RCC 7860 (cell line): ENCODE measurements around the gene GRID2.
"Not testable (repeated sequence)": the region's sequence is repeated elsewhere in the genome, so short reads cannot be mapped to it uniquely, and the experiment has no call there.

Experiments
- DNase-seq: peaks from one replicate; pipeline ENCODE4 v3.0.0-alpha.2; 2015; ENCODE audit warnings: low spot score
- FAIRE-seq: peaks from 2 replicates; lab custom pipeline; 2012; peaks lifted over from hg19 to GRCh38; lab: Jason Lieb, UNC

Gene GRID2

DNA sequence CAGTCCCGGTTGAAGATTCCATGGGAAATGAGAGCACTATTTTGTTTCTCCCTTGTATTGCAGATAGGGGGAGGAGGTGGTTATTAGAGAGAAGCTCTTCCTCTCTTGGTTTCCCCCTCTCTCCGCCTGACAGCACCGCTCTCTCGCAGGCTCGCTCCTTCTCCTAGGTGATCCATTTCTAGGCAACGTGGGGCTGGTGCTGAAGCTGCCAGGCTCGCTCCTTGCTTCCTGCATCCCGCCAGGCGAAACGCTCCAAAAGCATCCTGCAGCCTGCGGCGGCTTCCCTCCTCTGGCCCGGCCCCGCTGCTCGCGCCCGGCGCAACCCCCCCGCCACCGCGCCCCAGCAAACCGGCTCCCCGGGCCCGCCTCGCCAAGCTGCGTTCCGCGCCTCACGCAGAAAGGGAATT lies at the start of gene GRID2:
Gene GRID2, plus strand, starts transcription at position 346 of the 407 bp plus-strand sequence.
- FAIRE-seq (no peak), DNase-seq (no peak)

DNA sequence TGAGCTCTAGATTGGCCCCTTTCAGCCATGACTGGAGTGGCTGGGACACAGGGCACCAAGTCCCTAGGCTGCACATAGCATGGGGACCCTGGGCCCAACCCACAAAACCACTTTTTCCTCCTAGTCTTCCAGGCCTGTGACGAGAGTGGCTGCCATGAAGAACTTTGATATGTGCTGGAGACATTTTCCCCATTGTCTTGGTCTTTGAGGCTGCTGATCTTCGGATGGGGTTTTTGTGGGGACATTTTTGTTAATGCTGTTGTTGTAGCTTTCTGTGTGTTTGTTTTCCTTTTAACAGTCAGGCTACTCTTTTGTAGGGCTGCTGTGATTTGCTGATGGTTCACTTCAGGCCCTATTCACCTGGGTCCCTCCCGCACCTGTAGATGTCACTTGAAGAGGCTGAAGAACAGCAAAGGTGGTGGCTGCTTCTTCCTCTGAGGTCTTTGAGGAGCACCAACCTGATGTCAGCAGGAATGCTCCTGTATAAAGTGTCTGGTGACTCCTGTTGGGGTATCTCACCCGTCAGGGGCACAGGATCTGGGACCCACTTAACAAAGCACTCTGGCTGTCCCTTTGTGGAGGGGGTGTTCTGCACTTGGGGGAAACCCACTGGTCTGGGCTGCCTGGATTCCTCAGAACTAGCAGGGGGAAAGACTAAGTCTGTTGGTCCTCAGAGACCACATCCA lies 49.6 kb upstream of the GRID2 start:
- no peak for FAIRE-seq
- no peak for DNase-seq

DNA sequence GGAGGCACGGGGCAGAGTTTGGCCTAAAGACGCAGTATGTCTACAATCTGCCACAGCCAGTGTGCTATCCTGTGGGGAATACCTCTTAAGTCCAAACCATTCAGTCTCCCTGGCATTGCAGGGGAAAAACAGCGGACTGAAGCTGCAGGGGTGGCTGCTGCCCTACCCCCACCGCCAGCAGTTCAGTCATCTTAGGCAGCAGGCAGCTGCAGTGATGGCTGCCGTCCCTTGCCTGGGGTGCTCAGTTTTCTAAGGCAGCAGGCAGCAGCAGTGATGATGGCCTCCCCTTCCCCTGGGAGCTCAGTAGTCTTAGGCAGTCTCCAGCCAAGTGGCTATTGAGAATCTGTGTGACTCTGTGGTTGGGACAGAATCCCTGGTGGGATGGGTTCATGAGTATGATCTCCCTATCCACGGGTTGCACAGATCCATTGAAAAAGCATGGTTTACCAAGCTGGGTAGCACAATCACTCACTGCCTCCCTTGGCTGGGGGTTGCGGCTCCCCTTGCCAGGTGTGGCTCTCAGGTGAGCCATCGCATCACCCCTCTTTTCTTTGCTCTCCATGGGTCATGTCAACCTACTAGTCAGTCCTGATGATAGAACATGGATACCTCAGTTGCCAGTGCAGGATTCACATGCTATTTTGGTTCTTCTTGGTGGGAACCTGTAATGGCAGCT lies 48.9 kb upstream of the GRID2 start:
- DNase-seq (no peak), FAIRE-seq (no peak)

DNA sequence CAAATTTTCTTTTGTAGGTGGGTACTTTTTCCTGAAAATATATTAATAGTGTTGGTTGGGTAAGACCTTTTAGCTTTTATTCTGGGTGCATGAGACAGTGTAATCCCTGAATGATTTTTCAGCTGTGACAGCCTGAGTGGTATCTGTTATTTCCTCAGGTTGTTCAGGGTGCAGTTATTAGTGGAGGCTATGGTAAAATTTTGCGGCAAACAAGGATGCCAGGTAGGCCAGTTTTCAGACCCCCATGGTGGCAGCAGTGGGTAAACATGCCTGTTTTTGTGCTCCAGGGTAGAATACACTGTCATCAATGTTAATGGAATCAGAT lies 47.9 kb upstream of the GRID2 start:
- DNase-seq (no peak), FAIRE-seq (no peak)

DNA sequence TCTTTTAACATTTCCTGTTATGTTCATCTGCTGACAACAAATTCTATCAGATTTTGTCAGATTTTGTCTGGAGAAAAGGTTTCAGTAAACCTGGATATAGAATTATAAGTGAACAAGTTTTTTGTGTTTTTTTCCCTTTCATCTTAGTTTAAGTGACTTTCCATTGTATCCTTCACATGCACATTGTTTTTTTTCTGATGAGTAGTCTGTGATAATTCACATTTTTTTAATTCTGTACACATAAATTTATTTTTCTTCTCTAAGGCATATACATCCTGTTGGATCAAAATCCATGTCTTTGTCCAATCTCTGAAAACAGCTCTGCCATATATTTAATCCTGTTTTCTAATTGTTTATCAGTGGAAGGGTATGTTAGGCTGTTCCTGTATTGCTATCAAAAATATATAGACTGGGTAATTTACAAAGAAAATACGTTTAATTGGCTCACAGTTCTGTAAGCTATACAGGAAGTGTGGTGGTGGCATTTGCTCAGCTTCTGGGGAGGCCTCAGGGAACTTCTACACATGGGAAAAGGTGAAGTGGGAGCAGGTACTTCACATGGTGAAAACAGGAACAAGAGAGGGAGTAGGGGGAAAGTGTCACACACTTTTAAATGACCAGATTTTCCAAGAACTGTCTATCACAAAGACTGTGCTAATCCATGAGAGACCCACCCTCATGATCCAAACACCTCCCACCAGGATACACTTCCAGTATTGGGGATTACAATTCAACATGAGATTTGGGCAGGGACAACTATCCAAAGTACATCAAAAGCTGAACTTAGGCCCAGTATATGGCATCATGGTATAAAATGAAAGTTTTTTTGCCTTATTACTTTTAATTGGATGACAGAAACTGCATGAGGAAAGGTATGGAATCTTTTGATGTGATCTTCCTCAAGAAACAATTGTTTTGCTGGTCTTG lies 45.6 kb upstream of the GRID2 start:
- no peak for DNase-seq
- FAIRE-seq: no peak

DNA sequence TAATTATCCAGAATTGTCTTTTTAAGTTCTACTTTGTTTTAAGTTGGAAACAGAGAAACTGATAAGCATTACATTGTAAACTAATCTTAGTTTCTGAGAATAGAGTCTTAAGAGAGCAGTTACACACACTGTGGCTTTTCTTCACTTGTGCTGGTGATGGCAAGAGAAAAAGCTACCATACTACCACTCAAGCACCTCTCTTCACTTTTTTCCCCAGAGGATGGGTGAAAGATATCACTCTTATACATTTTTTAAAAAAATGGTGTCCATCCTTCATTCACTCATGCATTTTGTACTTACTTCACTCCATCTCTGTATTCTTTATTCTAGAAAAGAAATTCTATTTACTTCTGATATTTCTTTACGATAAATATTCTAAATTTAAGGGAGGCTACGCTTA lies 42.5 kb upstream of the GRID2 start:
- no peak for FAIRE-seq
- DNase-seq: no peak

DNA sequence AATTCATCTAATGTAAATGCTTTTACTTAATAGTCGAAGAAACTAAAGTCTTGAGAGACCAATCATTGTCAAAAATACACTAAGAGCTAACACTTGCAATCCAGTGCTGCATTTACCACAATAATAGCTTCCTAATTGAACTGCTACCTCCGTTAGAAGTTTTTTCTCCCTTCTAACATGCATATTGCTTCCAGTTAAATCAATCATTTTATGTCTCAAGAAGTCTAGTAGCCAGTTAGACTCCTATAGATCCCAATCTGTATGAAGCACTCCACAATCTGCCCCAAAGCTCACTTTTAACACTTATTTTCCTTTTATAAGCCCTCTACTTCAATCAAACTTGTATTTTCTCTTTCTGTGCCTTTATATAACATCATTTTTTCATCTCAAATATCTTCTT lies 41.4 kb upstream of the GRID2 start:
- no peak for DNase-seq
- no peak for FAIRE-seq

DNA sequence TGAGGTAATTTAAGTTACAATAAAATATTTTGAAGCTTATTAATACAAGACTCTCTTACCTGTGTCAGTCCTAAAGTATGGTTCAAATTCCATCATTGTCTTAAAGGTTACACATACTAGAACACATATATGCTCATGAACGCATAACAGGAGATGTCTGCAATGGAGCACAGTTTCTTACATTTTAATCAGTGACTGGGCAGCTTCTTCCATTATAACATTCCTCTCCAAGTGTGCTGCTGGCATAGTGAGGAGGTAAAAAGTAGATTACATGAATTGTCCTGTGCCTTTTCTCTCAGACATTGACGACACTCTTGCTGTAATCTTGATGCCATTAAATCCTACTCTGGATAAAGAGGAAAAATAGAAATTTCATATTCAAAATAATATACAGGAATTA lies 40.8 kb upstream of the GRID2 start:
- FAIRE-seq: no peak
- no peak for DNase-seq

DNA sequence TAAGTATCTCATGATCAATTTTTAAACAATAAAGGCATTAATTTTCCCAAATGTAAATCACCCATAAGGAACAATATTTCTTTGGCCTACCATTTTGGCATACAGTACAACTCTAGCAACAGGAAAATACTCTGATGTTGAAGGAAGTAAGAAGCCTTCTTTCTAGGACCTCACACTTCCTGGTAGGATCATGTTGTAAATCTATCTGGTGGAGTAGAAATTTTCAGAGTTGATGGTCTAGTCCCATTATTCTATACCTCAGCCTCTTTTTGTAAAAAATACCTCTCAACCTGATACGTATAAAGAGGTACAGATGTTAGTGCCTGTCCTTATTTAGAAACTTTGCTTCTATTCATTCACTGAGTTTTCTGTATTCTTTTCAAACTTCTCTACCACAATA lies 40.2 kb upstream of the GRID2 start:
- DNase-seq (no peak), FAIRE-seq (no peak)

DNA sequence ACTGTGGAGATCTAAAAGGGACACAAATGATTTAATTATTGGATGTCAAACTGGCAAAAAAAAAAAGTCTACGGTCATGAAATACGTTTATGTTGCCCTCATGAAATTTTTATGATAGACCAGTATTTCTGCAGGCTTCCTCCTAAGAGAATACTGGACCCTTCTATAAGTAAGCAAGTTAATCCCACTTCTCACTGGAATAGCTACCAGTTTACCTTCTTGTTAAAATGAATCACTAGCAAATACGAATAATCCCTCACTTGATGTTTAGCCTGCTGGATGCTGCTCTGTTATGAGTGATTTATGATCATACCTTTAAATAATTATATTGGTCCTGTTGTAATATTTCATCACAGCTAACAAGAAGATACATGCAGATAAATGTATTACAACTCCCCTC lies 39.6 kb upstream of the GRID2 start:
- DNase-seq (no peak), FAIRE-seq (no peak)

DNA sequence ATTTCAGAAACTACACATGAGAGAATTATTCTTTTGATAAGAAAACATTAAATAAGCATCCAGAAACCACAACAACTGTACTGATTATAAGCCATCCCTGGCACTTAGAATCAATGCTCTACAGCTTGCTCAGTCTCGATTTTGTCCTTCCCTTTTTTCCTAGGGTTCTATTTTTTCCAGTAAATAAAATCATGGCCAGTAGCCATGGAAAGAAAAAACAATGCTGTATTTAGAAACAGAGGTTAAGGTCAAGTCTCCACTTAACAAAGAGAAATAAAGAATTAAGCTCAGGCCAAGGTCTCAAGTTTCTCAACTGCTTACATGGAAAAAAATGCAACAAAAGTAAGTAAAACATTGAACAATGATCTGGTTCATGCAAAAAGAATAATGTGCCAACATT lies 38.7 kb upstream of the GRID2 start:
- no peak for DNase-seq
- no peak for FAIRE-seq

DNA sequence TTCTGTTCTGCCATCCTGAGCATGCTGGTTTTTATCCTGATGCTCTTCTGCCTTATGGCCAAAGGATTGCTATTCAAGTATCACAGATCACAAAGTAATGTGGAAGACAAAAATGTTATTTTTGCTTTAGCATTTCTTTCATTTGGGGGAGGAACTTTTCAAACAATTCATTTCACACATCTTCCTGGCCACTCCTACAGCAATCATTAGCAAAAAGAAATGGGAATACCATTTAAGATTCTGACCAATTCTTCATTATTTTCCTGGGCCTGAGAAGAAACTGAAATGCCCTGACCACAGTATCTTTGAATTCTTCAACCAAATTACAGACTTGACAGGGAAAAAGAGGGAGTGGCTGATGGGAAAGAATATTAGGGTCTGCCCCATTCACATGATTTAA lies 38.0 kb upstream of the GRID2 start:
- no peak for FAIRE-seq
- DNase-seq: no peak

DNA sequence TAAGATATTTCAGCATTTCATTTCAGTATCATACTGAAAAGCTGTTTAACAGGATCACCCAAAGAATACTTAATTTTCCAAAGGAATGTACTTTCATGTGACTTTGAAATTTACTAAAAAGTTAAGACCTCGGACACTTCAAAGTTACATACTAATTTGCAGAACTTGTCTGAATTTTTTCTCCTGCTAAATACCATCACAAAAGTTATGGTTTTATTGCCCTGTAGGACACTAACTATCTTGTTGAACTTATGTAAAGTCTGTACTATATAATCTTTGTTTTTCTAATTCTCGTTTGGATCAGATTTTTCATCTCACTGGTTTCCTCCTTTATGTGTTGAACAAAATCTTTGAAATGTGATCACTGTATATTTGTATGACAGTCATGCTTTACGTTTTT lies 37.2 kb upstream of the GRID2 start:
- no peak for FAIRE-seq
- DNase-seq: no peak

DNA sequence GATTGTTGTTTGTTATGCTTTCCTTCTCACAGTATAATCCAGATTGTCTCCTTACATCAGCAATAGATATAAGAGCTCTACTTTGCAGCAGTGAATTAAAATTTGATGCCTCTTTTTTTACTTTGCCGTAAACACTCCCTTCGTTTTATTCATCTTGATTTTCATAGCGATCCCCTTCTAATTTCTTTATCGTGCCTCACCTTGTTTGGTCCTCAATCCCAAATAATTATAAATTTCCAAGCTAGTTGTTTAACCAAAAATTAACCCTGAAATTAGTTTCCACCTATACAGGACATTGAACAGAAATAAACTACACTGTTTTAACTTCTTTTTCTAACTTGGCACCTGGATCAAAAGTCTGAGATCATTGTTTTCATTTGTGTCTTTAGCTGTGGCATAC lies 35.1 kb upstream of the GRID2 start:
- FAIRE-seq (no peak), DNase-seq (no peak)

DNA sequence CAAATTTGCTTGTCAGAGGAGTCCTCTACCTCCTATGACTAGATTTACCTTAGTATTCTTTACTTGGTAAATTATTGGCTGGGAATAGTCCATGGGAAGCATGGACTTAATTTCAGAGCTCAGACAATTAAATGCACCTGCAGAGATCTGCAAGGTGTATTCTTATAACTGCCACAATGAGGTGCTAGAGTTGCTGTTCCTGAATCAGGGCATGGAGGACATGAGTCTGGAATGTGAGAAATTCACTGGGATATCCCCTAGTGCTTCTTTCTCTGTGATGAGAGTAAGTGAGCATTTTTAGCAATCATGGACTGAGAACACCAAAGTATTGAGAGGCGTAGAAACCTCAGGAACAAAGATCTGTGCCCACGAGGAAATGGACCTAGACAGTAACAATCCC lies 32.9 kb upstream of the GRID2 start:
- no peak for FAIRE-seq
- DNase-seq: no peak

DNA sequence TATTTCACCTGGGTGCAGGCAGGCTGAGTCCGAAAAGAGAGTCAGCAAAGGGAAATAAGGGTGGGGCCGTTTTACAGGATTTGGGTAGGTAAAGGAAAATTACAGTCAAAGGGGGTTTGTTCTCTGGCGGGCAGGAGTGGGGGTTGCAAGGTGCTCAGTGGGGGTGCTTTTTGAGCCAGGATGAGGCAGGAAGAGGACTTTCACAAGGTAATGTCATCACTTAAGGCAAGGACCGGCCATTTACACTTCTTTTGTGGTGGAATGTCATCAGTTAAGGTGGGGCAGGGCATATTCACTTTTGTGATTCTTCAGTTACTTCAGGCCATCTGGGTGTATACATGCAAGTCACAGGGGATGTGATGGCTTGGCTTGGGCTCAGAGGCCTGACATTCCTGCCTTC lies 32.2 kb upstream of the GRID2 start:
- not testable (repeated sequence) for DNase-seq, FAIRE-seq

DNA sequence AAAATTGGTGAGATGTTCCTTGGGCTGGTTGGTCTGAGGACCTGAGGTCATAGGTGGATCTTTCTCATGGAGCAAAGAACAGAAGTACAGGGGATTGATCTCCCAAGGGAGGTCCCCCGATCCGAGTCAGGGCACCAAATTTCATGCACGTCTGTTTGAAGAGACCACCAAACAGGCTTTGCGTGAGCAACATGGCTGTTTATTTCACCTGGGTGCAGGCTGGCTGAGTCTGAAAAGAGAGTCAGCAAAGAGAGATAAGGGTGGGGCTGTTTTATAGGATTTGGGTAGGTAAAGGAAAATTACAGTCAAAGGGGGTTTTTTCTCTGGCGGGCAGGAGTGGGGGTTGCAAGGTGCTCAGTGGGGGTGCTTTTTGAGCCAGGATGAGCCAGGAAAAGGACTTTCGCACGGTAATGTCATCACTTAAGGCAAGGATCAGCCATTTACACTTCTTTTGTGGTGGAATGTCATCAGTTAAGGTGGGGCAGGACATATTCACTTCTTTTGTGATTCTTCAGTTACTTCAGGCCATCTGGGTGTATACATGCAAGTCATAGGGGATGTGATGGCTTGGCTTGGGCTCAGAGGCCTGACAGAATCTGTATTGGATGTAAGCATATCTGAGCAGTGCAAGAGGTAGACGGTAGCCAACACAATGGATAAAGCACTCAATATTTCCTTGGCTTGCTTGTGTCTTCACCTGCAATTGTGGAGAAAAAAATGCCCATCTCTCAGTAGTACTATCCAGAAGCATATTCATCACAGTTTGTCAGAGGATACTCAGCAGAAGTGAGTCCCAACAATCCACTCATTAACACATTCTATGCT lies 26.5 kb upstream of the GRID2 start:
- DNase-seq, FAIRE-seq: not testable (repeated sequence)

DNA sequence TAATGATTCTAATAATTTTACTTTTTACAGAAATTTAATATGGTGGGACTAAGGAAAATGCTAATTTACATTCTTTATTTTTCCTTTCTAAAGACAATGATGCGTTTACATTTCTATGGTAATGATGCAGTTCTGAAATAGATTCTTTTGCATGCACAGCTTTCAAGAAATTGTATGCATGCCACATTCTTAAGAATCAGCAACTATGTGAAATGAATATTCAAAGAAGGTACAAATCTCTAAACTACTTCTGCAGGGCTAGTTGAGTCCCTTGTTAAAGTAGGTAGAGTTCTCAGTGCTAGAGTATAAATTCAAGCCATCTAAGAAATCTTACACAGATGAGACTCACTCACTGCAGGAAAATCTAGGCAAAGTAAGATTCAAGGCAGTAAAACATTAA lies 24.5 kb upstream of the GRID2 start:
- no peak for DNase-seq
- no peak for FAIRE-seq

DNA sequence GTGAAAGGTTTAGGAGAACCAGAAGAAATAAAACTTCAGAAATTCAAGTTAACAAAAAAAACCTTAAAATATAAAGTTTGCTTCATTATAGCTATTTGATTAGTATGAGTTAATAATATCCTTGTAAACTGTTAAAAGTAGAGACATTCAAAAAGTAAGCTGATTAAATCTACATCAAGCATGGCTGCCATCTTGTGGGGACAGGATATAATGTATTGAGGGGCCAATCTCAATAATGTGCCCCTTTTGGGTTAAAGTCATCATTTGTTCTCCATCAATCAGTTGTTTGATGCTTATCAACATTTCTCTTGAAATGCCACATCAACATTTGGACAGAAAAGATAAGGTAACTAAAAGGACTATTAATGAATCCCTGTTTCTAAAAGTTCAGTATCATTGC lies 4.6 kb upstream of the GRID2 start:
- no peak for DNase-seq

DNA sequence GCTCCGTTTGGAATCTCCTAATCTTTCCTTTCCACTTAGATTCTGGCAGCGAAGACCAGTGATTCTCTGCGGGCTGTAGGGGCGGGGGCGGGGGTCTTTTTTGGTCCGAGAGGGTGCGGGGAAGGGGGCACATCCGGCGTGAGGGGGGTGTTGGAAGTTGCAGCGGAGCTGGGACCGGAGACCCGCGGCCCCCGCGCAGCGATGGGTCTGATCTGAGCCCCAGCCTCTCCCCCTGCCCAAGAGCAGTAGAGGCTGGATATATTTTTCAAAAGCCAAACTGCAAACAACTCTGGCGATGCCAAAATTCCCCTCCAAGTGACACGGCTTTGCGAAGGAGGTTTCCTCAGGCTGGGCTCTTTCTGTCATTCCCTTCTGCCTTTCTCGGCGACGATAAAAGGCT lies 355 bp downstream of the GRID2 start:
- no peak for DNase-seq

More for the DNA sequence above, 4.6 kb upstream of the GRID2 start:
- FAIRE-seq: peak; percentile 39

DNA sequence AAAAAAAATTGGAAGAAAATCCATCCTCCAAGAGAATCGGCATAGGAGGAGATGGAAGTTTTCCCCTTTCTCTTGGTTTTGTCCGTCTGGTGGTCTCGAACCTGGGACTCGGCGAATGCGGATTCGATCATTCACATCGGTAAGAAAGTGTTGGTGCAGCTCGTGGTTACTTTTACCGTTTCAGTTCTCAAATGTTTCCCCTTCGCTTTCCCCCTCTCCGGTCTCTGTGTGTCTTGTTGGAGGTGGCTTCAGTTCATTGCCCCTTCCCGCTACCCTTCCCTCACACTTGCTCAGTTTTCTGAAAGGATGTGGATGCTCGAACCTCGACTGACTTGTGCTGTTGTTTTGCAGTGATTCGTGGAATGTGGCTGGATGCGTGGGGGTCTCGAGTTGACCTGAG lies 840 bp downstream of the GRID2 start:
- no peak for DNase-seq
- no peak for FAIRE-seq

More for the DNA sequence above, 355 bp downstream of the GRID2 start:
- FAIRE-seq: no peak
